GM23338 (cell line): Measurements from ENCODE around the gene ACTL6B.

Source experiments
- CTCF ChIP-seq, 2 experiments: fragments of 200-600 bp in 1 of 2; sonication (generic) in 1 of 2; conservative IDR thresholded peaks; 2 replicates each; pipeline versions ENCODE4 v1.5.1 to v1.6.1; 2016 to 2017; ENCODE audit warnings: antibody characterized with exemption in 2 of 2, low read depth in 2 of 2, mild to moderate bottlenecking in 2 of 2, moderate library complexity in 1 of 2
- ETS1 ChIP-seq: IDR thresholded peaks from 2 replicates; pipeline ENCODE4 v1.6.1; 2016; ENCODE audit warnings: antibody characterized with exemption
- EZH2 ChIP-seq: fragments of 200-600 bp; sonication (generic); IDR thresholded peaks from one replicate; pipeline ENCODE4 v1.8.0; 2017; ENCODE audit warnings: antibody characterized with exemption, mild to moderate bottlenecking, low read depth; ENCODE audit not compliant: unreplicated experiment
- EZH2phosphoT487 ChIP-seq: fragments of 200-600 bp; sonication (generic); IDR thresholded peaks from one replicate; pipeline ENCODE4 v1.8.1; 2018; ENCODE audit warnings: antibody characterized with exemption; ENCODE audit not compliant: unreplicated experiment
- JUNB ChIP-seq: IDR thresholded peaks from one replicate; pipeline ENCODE4 v1.6.1; 2016; ENCODE audit warnings: antibody characterized with exemption; ENCODE audit not compliant: unreplicated experiment
- POLR2AphosphoS5 ChIP-seq: IDR thresholded peaks from 2 replicates; pipeline ENCODE4 v1.6.1; 2016; ENCODE audit warnings: antibody characterized with exemption, low read depth
- REST ChIP-seq: IDR thresholded peaks from one replicate; pipeline ENCODE4 v1.6.1; 2018; ENCODE audit warnings: antibody characterized with exemption; ENCODE audit not compliant: unreplicated experiment
- ZNF331 ChIP-seq: fragments of 250-450 bp; sonication (Bioruptor Pico); IDR thresholded peaks from 2 replicates; pipeline ENCODE4 v1.5.0; 2020; ENCODE audit warnings: low read depth, mild to moderate bottlenecking, moderate library complexity

GRCh38 chr7:100694098-100694745 lies 38.0 kb upstream of the ACTL6B start, which contains the start of gene GIGYF1:
- TF ChIP-seq EZH2phosphoT487 (no peak), CTCF (conservative IDR thresholded peaks at IDR 0.05; ENCODE audit: low read depth in 2 of 2) (no peak), POLR2AphosphoS5 (no peak; the same call in 1 of the 2 replicates), EZH2 (no peak), REST (no peak), JUNB (no peak), ZNF331 (CRISPR knock-in tag) (no peak), ETS1 (no peak)
